ENCODE measurements around the gene ITGA8.

DNA sequence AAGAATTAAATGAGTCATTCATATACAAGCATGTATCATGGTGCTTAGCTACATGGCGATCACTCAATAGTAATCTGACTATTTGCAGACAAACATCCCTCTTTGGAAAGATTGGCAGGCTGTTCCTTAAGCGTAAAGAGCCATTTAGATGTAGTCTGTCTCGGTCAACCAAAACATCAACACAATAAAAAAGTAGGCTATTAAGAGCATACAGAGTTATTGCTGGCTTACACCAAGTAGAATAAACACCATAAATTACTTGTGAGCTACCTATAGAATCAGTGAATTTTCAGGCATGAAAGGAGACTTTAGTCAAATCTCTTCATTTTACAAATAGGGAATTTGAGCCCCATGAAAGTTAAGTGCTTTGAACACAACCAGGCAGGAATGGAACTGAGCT lies 176.9 kb downstream of the ITGA8 start:
- TF ChIP-seq, protein P1, sequence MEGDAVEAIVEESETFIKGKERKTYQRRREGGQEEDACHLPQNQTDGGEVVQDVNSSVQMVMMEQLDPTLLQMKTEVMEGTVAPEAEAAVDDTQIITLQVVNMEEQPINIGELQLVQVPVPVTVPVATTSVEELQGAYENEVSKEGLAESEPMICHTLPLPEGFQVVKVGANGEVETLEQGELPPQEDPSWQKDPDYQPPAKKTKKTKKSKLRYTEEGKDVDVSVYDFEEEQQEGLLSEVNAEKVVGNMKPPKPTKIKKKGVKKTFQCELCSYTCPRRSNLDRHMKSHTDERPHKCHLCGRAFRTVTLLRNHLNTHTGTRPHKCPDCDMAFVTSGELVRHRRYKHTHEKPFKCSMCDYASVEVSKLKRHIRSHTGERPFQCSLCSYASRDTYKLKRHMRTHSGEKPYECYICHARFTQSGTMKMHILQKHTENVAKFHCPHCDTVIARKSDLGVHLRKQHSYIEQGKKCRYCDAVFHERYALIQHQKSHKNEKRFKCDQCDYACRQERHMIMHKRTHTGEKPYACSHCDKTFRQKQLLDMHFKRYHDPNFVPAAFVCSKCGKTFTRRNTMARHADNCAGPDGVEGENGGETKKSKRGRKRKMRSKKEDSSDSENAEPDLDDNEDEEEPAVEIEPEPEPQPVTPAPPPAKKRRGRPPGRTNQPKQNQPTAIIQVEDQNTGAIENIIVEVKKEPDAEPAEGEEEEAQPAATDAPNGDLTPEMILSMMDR (IDR thresholded peaks at IDR 0.05): no peak
- TF ChIP-seq POLR2A (IDR thresholded peaks at IDR 0.05): no peak
